ENCODE results near the gene TYMP. TPM values are rescaled to one million over a fixed set of nuclear protein-coding genes. Genes with fewer than 3 reads are reported as not detected.

The TYMP gene
- total and polyA plus RNA-seq, 2 donors (not counting 1 experiment from before 2014, with no cell fraction given): 43.6 to 45.1 TPM

GRCh38 chr22:50516068-50516467 lies 13.7 kb downstream of the TYMP start:
- POLR2A ChIA-PET: no interaction called here
- H2AFZ ChIP-seq (ENCODE audit: insufficient read depth, low read depth, low read length, poor library complexity, severe bottlenecking): no peak overlapping the region
- H3K4me1 Mint-ChIP-seq: peaks cover 3% of the 10 kb centered on the region
- no peak overlapping the region for H3K27ac Mint-ChIP-seq
- no peak for TF ChIP-seq EZH2 (IDR thresholded peaks at IDR 0.05; ENCODE audit: borderline replicate concordance, insufficient read depth, low read depth, low read length, poor library complexity, severe bottlenecking)
- DNase-seq (no peak), ATAC-seq (ENCODE audit: low read depth) (no peak)
- no peak overlapping the region for H3K4me2 ChIP-seq (replicated peaks; ENCODE audit: low read depth, low read length, poor library complexity, severe bottlenecking)
- no peak overlapping the region for H3K9ac ChIP-seq (ENCODE audit: low read length)
- CTCF ChIA-PET: no interaction called here
- WGBS (ENCODE audit: insufficient coverage): 97% methylated on average over 7 of the region's 8 CpGs
- peaks cover 78% of the 10 kb centered on the region for H3K79me2 ChIP-seq (ENCODE audit: control insufficient read depth, insufficient read depth, low read length)
- H3K4me3 ChIP-seq (ENCODE audit: control extremely low read depth in 1 of 5, extremely low read depth in 1 of 5, insufficient read depth in 1 of 5, low read depth in 2 of 5, low read length in 4 of 5): no peak overlapping the region
- no peak overlapping the region for H3K27ac ChIP-seq (ENCODE audit: low read length in 2 of 2)
- no peaks in the 10 kb centered on the region for H3K9me3 Mint-ChIP-seq (ENCODE audit: insufficient read depth)
- no peak overlapping the region for H3K4me3 Mint-ChIP-seq
- peaks cover 0 to 43% of the 10 kb centered on the region in 2 experiments for H3K36me3 ChIP-seq (replicated peaks in 1 of 2; ENCODE audit: control extremely low read depth in 1 of 2, control insufficient read depth in 1 of 2, extremely low read depth in 1 of 2, insufficient read depth in 2 of 2, low read length in 1 of 2)
- no peaks in the 10 kb centered on the region for H3K27me3 Mint-ChIP-seq
- H3K27me3 ChIP-seq (replicated peaks in 1 of 4; ENCODE audit: control extremely low read depth in 1 of 4, control insufficient read depth in 3 of 4, insufficient read depth in 4 of 4, low read length in 3 of 4): no peaks in the 10 kb centered on the region
- no peaks in the 10 kb centered on the region for H3K4me1 ChIP-seq (ENCODE audit: control insufficient read depth in 2 of 2, insufficient read depth in 2 of 2, low read length in 2 of 2)
- no peaks in the 10 kb centered on the region for H3K9me3 ChIP-seq (ENCODE audit: control extremely low read depth in 1 of 3, control insufficient read depth in 2 of 3, insufficient read depth in 1 of 3, low read length in 2 of 3)
- H4K20me1 ChIP-seq (ENCODE audit: control insufficient read depth, insufficient read depth, low read length, poor library complexity, severe bottlenecking): peaks cover 55% of the 10 kb centered on the region
- intact Hi-C loops (cut with micrococcal nuclease): no loop called here

GRCh38 chr22:50513175-50513574 lies 16.6 kb downstream of the TYMP start:
- no peak for TF ChIP-seq CTCF (IDR thresholded peaks at IDR 0.05)
- no peak for TF ChIP-seq EZH2 (IDR thresholded peaks at IDR 0.05; ENCODE audit: borderline replicate concordance, insufficient read depth, low read depth, low read length, poor library complexity, severe bottlenecking)
- no peaks in the 10 kb centered on the region for H3K9me3 ChIP-seq (ENCODE audit: control extremely low read depth in 1 of 3, control insufficient read depth in 2 of 3, insufficient read depth in 1 of 3, low read length in 2 of 3)
- ATAC-seq (ENCODE audit: low read depth) (no peak), DNase-seq (no peak)
- POLR2A ChIA-PET: no interaction called here
- H4K20me1 ChIP-seq (ENCODE audit: control insufficient read depth, insufficient read depth, low read length, poor library complexity, severe bottlenecking): peaks cover 53% of the 10 kb centered on the region
- peaks cover 9 to 11% of the 10 kb centered on the region in 2 donors for H3K4me1 ChIP-seq (ENCODE audit: control insufficient read depth in 2 of 2, insufficient read depth in 2 of 2, low read length in 2 of 2)
- Mint-ChIP-seq H3K4me1 (peaks cover 16% of the 10 kb centered on the region), H3K27ac (no peak overlapping the region), H3K9me3 (ENCODE audit: insufficient read depth) (no peaks in the 10 kb centered on the region), H3K27me3 (no peaks in the 10 kb centered on the region), H3K4me3 (no peak overlapping the region)
- no peak overlapping the region for H2AFZ ChIP-seq (ENCODE audit: insufficient read depth, low read depth, low read length, poor library complexity, severe bottlenecking)
- peaks cover 85% of the 10 kb centered on the region for H3K79me2 ChIP-seq (ENCODE audit: control insufficient read depth, insufficient read depth, low read length)
- no peak overlapping the region for H3K4me2 ChIP-seq (replicated peaks; ENCODE audit: low read depth, low read length, poor library complexity, severe bottlenecking)
- H3K4me3 ChIP-seq (ENCODE audit: control extremely low read depth in 1 of 5, extremely low read depth in 1 of 5, insufficient read depth in 1 of 5, low read depth in 2 of 5, low read length in 4 of 5): no peak overlapping the region
- WGBS (ENCODE audit: insufficient coverage): 98% methylated on average over 15 of the region's 15 CpGs
- intact Hi-C loops (cut with micrococcal nuclease): no loop called here
- H3K27me3 ChIP-seq (replicated peaks in 1 of 4; ENCODE audit: control extremely low read depth in 1 of 4, control insufficient read depth in 3 of 4, insufficient read depth in 4 of 4, low read length in 3 of 4): no peaks in the 10 kb centered on the region
- H3K9ac ChIP-seq (ENCODE audit: low read length): no peak overlapping the region
- CTCF ChIA-PET: interaction anchor here (1.6 kb wide), 1 partner anchor 12 kb away, joined by 11 read pairs; the partner anchor contains the start of gene SCO2
- no peak overlapping the region for H3K27ac ChIP-seq (ENCODE audit: low read length in 2 of 2)
- peaks cover 0 to 25% of the 10 kb centered on the region in 2 experiments for H3K36me3 ChIP-seq (replicated peaks in 1 of 2; ENCODE audit: control extremely low read depth in 1 of 2, control insufficient read depth in 1 of 2, extremely low read depth in 1 of 2, insufficient read depth in 2 of 2, low read length in 1 of 2)

Measured in B cell (primary cell).